A549 (cell line): ENCODE measurements around the gene ARL2BP. TPM values are rescaled to one million over a fixed set of nuclear protein-coding genes. Genes with fewer than 3 reads are reported as not detected.

Experiments
- ATAC-seq, 2 experiments: fragments of 200-7000 bp in 1 of 2; fragments of >200 bp in 1 of 2; cut with Nextera tagmentation in 1 of 2; cut with Tn5 transposase in 1 of 2; 3 replicates each; pipeline versions ENCODE4 v1.8.0 to v1.9.1; 2018 to 2020; ENCODE audit warnings: mild to moderate bottlenecking in 1 of 2, moderate library complexity in 1 of 2
- CTCF ChIA-PET: fragments of 300-600 bp; sonication (Branson Sonifier 250); formaldehyde crosslinking; extraction: SDS; loops from one replicate; lab custom pipeline; 2021; ENCODE audit warnings: antibody characterized with exemption, inconsistent platforms; lab: Yijun Ruan, JAX
- POLR2A ChIA-PET: fragments of 350-600 bp; formaldehyde crosslinking; extraction: SDS; loops from one replicate; lab custom pipeline; 2021; ENCODE audit warnings: antibody characterized with exemption, inconsistent platforms; lab: Yijun Ruan, JAX
- DNase-seq, 2 experiments: peaks; one replicate each; pipeline versions ENCODE4 v3.0.0 to v3.0.0-alpha.2; 2011 to 2016; ENCODE audit warnings: low read depth in 1 of 2, low spot score in 1 of 2
- FAIRE-seq: peaks from 2 replicates; lab custom pipeline; 2011; peaks lifted over from hg19 to GRCh38; lab: Jason Lieb, UNC
- H3K27ac ChIP-seq, 2 experiments: fragments of >200 bp; sonication (Bioruptor Twin); formaldehyde crosslinking; 3 replicates each; pipeline ENCODE4 v1.5.1; 2016 to 2017
- H3K4me1 ChIP-seq: fragments of >200 bp; sonication (Bioruptor Twin); formaldehyde crosslinking; 3 replicates; pipeline ENCODE4 v1.6.1; 2016
- H3K4me2 ChIP-seq: fragments of >200 bp; sonication (Bioruptor Twin); formaldehyde crosslinking; 3 replicates; pipeline ENCODE4 v1.6.1; 2016
- H3K4me3 ChIP-seq: fragments of >200 bp; sonication (Bioruptor Twin); formaldehyde crosslinking; 3 replicates; pipeline ENCODE4 v1.5.1; 2016
- H3K9me3 ChIP-seq: fragments of >200 bp; sonication (Bioruptor Twin); formaldehyde crosslinking; 3 replicates; pipeline ENCODE4 v1.6.1; 2016
- BCL3 ChIP-seq: fragments of >200 bp; sonication (Bioruptor Twin); formaldehyde crosslinking; IDR thresholded peaks from 3 replicates; pipeline ENCODE4 v1.6.1; 2016
- BHLHE40 ChIP-seq: IDR thresholded peaks from 2 replicates; pipeline ENCODE4 v1.6.1; 2012; ENCODE audit warnings: low read depth, low read length, inconsistent platforms
- CBX2 ChIP-seq: fragments of 200-600 bp; sonication (generic); IDR thresholded peaks from 2 replicates; pipeline ENCODE4 v1.6.1; 2016; ENCODE audit warnings: low read depth, mild to moderate bottlenecking, borderline replicate concordance
- CBX8 ChIP-seq: fragments of 200-600 bp; sonication (generic); IDR thresholded peaks from 2 replicates; pipeline ENCODE4 v1.6.1; 2016
- CTCF ChIP-seq: fragments of >200 bp; sonication (Bioruptor Twin); formaldehyde crosslinking; IDR thresholded peaks from 3 replicates; pipeline ENCODE4 v1.5.1; 2016
- ESRRA ChIP-seq: fragments of 150-350 bp; IDR thresholded peaks from 2 replicates; pipeline ENCODE4 v1.6.1; 2014; ENCODE audit warnings: mild to moderate bottlenecking, low read length, borderline replicate concordance
- FOSB ChIP-seq: fragments of 250-450 bp; sonication (Bioruptor Pico); IDR thresholded peaks from 2 replicates; pipeline ENCODE4 v1.5.0; 2020; ENCODE audit warnings: mild to moderate bottlenecking, moderate library complexity
- FOSL2 ChIP-seq, 2 experiments: fragments of 450-650 bp in 1 of 2; fragments of >200 bp in 1 of 2; sonication (Bioruptor Twin) in 1 of 2; formaldehyde crosslinking; IDR thresholded peaks; 2 replicates each; pipeline versions ENCODE4 v1.5.0 to v1.6.1; 2016 to 2020; ENCODE audit warnings: mild to moderate bottlenecking in 1 of 2, moderate library complexity in 1 of 2
- FOXS1 ChIP-seq: fragments of 250-450 bp; sonication (Bioruptor Pico); IDR thresholded peaks from 2 replicates; pipeline ENCODE4 v1.5.0; 2020; ENCODE audit warnings: mild to moderate bottlenecking, moderate library complexity
- GATA3 ChIP-seq: IDR thresholded peaks from 2 replicates; pipeline ENCODE4 v1.6.1; 2012; ENCODE audit warnings: borderline replicate concordance
- HEYL ChIP-seq: fragments of 250-450 bp; sonication (Bioruptor Pico); IDR thresholded peaks from 2 replicates; pipeline ENCODE4 v1.8.0; 2021; ENCODE audit warnings: mild to moderate bottlenecking, moderate library complexity
- HOXB5 ChIP-seq: fragments of 250-450 bp; sonication (Bioruptor Pico); IDR thresholded peaks from 2 replicates; pipeline ENCODE4 v1.5.0; 2020; ENCODE audit warnings: mild to moderate bottlenecking, moderate library complexity
- JUN ChIP-seq, 2 experiments: fragments of >200 bp; sonication (Bioruptor Twin); formaldehyde crosslinking; IDR thresholded peaks; 2 replicates in 1 of 2; 3 replicates in 1 of 2; pipeline ENCODE4 v1.6.1; 2016 to 2017
- JUNB ChIP-seq: fragments of >200 bp; sonication (Bioruptor Twin); formaldehyde crosslinking; IDR thresholded peaks from 2 replicates; pipeline ENCODE4 v1.6.1; 2016
- KDM1A ChIP-seq: fragments of 200-600 bp; sonication (generic); IDR thresholded peaks from 2 replicates; pipeline ENCODE4 v1.6.1; 2016; ENCODE audit warnings: low read depth, mild to moderate bottlenecking
- MAZ ChIP-seq: fragments of 150-350 bp; IDR thresholded peaks from 2 replicates; pipeline ENCODE4 v1.6.1; 2014; ENCODE audit warnings: antibody characterized with exemption, low read depth, low read length, borderline replicate concordance
- NFE2L2 ChIP-seq: fragments of 150-350 bp; conservative IDR thresholded peaks from 2 replicates; pipeline ENCODE4 v1.6.1; 2014; ENCODE audit warnings: low read length
- NPAS2 ChIP-seq: fragments of 250-450 bp; sonication (Bioruptor Pico); IDR thresholded peaks from 2 replicates; pipeline ENCODE4 v1.8.0; 2022; ENCODE audit warnings: mild to moderate bottlenecking, moderate library complexity, borderline replicate concordance
- NR3C1 ChIP-seq: fragments of >200 bp; sonication (Bioruptor Twin); formaldehyde crosslinking; IDR thresholded peaks from 3 replicates; pipeline ENCODE4 v1.6.1; 2017
- PBX3 ChIP-seq: IDR thresholded peaks from 2 replicates; pipeline ENCODE4 v1.6.1; 2012
- PHF8 ChIP-seq: fragments of 200-600 bp; sonication (generic); IDR thresholded peaks from 2 replicates; pipeline ENCODE4 v1.6.1; 2016; ENCODE audit warnings: low read depth, mild to moderate bottlenecking, antibody characterized with exemption, moderate library complexity, borderline replicate concordance
- POLR2AphosphoS2 ChIP-seq: conservative IDR thresholded peaks from 2 replicates; pipeline ENCODE4 v1.6.1; 2012; ENCODE audit warnings: low read length, improper control_type of control experiment, inconsistent platforms
- RAD21 ChIP-seq, 2 experiments: fragments of >200 bp in 1 of 2; sonication (Bioruptor Twin) in 1 of 2; formaldehyde crosslinking in 1 of 2; IDR thresholded peaks in 1 of 2; conservative IDR thresholded peaks in 1 of 2; 2 replicates in 1 of 2; 3 replicates in 1 of 2; pipeline ENCODE4 v1.6.1; 2012 to 2018; ENCODE audit warnings: inconsistent platforms in 1 of 2
- RNF2 ChIP-seq: fragments of 200-600 bp; sonication (generic); IDR thresholded peaks from 2 replicates; pipeline ENCODE4 v1.6.1; 2016; ENCODE audit warnings: low read depth, mild to moderate bottlenecking, antibody characterized with exemption, moderate library complexity, borderline replicate concordance
- SMC3 ChIP-seq: fragments of >200 bp; sonication (Bioruptor Twin); formaldehyde crosslinking; IDR thresholded peaks from 3 replicates; pipeline ENCODE4 v1.6.1; 2018; ENCODE audit warnings: inconsistent platforms
- USF2 ChIP-seq: fragments of 450-650 bp; IDR thresholded peaks from 2 replicates; pipeline ENCODE4 v1.6.1; 2014; ENCODE audit warnings: antibody characterized with exemption
- ZNF302 ChIP-seq: fragments of 250-450 bp; sonication (Bioruptor Pico); IDR thresholded peaks from 2 replicates; pipeline ENCODE4 v1.9.0; 2021; ENCODE audit warnings: inconsistent platforms, mild to moderate bottlenecking, moderate library complexity
- WGBS: methylation state at CpG from one replicate; pipeline ENCODE4 v1.1.6; 2017; ENCODE audit errors: missing lambda C conversion rate; 5-methylcytosine and 5-hydroxymethylcytosine counted together
- polyA plus RNA-seq, 4 experiments: library from polyadenylated mRNA; depleted of rRNA in 3 of 4; stranded (reverse); fragments of >200 nt; fragmentation: RNase III in 1 of 4; extraction: RNeasy Plus Mini Kit Qiagen cat#74134 plus additional on column Dnase treatment in 1 of 4; gene quantifications; 2 replicates in 3 of 4; 3 replicates in 1 of 4; pipeline ENCODE4 v1.2.3, GENCODE V29; 2011 to 2017

The ARL2BP gene
- polyA plus RNA-seq, 2 of the 4 experiments (the other 2 are of a cell fraction), result 67.0 to 126 TPM

GRCh38 chr16:57277586-57277985 lies 32.5 kb downstream of the ARL2BP start:
- Histone ChIP-seq H3K27ac (peak overlapping the region in 1 of 2 experiments; percentile 36; a peak in 2 of 6 replicates), H3K9me3 (no peaks in the 10 kb centered on the region), H3K4me2 (peak overlapping the region; percentile 41), H3K4me3 (no peak overlapping the region), H3K4me1 (peaks cover 28% of the 10 kb centered on the region)
- DNase-seq (peak; percentile 36 to 58), ATAC-seq (peak; percentile 55 to 58; a peak in 4 of 6 replicates), FAIRE-seq (no peak)
- 45% methylated on average over 1 of the region's 1 CpG for WGBS
- ChIA-PET CTCF (interaction anchor here (1.2 to 2.5 kb wide), 4 partner anchors 15 to 145 kb away, joined by 3 to 13 read pairs (median 5); partner anchors contain the start of gene ARL2BP), POLR2A (interaction anchor here (0.5 to 1.3 kb wide), 2 partner anchors 32 kb away, joined by 3 to 4 read pairs; partner anchors contain the start of gene ARL2BP)
- TF ChIP-seq HEYL (CRISPR knock-in tag) (no peak), NFE2L2 (no peak), SMC3 (no peak), ZNF302 (CRISPR knock-in tag) (no peak), BHLHE40 (no peak), GATA3 (no peak), JUN (IDR thresholded peaks at IDR 0.05) (no peak), MAZ (no peak), FOXS1 (no peak), NR3C1 (no peak), PBX3 (no peak), POLR2AphosphoS2 (no peak), FOSB (no peak), FOSL2 (IDR thresholded peaks at IDR 0.05) (no peak), FOSL2 (CRISPR knock-in tag; IDR thresholded peaks at IDR 0.05) (no peak), USF2 (no peak), ESRRA (no peak), PHF8 (no peak), CBX8 (no peak), CTCF (no peak), RNF2 (no peak)

- ChIA-PET CTCF (interaction anchor here (0.6 to 2.5 kb wide), 6 partner anchors 22 to 1284 kb away, joined by 3 to 13 read pairs (median 4); partner anchors contain the start of gene ARL2BP), POLR2A (interaction anchor here (1.3 kb wide), 1 partner anchor 33 kb away, joined by 3 read pairs; the partner anchor contains the start of gene ARL2BP)
- ATAC-seq (no peak), FAIRE-seq (no peak), DNase-seq (no peak)
- Histone ChIP-seq H3K4me1 (peaks cover 28% of the 10 kb centered on the region), H3K4me2 (no peak overlapping the region), H3K4me3 (no peak overlapping the region), H3K27ac (peak overlapping the region in 1 of 2 experiments; percentile 5; a peak in 1 of 6 replicates), H3K9me3 (no peaks in the 10 kb centered on the region)
- 69% methylated on average over 4 of the region's 4 CpGs for WGBS
- TF ChIP-seq CBX2 (no peak), JUN (IDR thresholded peaks at IDR 0.05) (no peak), JUNB (no peak), BCL3 (no peak), SMC3 (no peak), KDM1A (no peak), RAD21 (conservative IDR thresholded peaks at IDR 0.05 in 1 of 2, IDR thresholded peaks at IDR 0.05 in 1 of 2) (no peak), HOXB5 (CRISPR knock-in tag) (no peak), NPAS2 (CRISPR knock-in tag) (no peak)
- TF ChIP-seq, all 56 proteins: peak for 0
These were observed 33.4 kb downstream of the ARL2BP start for GRCh38 chr16:57278494-57278893.
